ENCODE measurements around the gene SF3B3.
A peak's percentile ranks its signal among the peaks of the same experiment; 100 is the strongest.

The SF3B3 gene

GRCh38 chr16:70523743-70524398, at the start of gene SF3B3:
Gene SF3B3 (plus strand): TSS chr16:70523816. CDS start chr16:70526657, 2,841 bp downstream.
- peak; percentile 81 for DNase-seq (ENCODE audit: low spot score)

GRCh38 chr16:70474320-70475053, 49.1 kb upstream of the SF3B3 start:
- DNase-seq (ENCODE audit: low spot score), result no peak

- DNase-seq (ENCODE audit: low spot score), result no peak
Measured at GRCh38 chr16:70475054-70475871, 48.4 kb upstream of the SF3B3 start.

- DNase-seq (ENCODE audit: low spot score), result no peak
Measured at GRCh38 chr16:70476272-70477020, 47.2 kb upstream of the SF3B3 start.

GRCh38 chr16:70478169-70478568, 45.4 kb upstream of the SF3B3 start:
- DNase-seq (ENCODE audit: low spot score), result no peak

- DNase-seq (ENCODE audit: low spot score), result no peak
Measured at GRCh38 chr16:70478912-70479341, 44.7 kb upstream of the SF3B3 start.

GRCh38 chr16:70480127-70481105, 43.2 kb upstream of the SF3B3 start:
- no peak for DNase-seq (ENCODE audit: low spot score)

GRCh38 chr16:70481929-70482536, 41.6 kb upstream of the SF3B3 start:
- DNase-seq (ENCODE audit: low spot score), result no peak

- DNase-seq (ENCODE audit: low spot score), result no peak
Measured at GRCh38 chr16:70482624-70483023, 41.0 kb upstream of the SF3B3 start.

GRCh38 chr16:70483426-70483825, 40.2 kb upstream of the SF3B3 start:
- no peak for DNase-seq (ENCODE audit: low spot score)

GRCh38 chr16:70484867-70485266, 38.7 kb upstream of the SF3B3 start:
- no peak for DNase-seq (ENCODE audit: low spot score)

- no peak for DNase-seq (ENCODE audit: low spot score)
Measured at GRCh38 chr16:70490261-70490660, 33.4 kb upstream of the SF3B3 start.

GRCh38 chr16:70493802-70494201, 29.8 kb upstream of the SF3B3 start:
- DNase-seq (ENCODE audit: low spot score), result no peak

GRCh38 chr16:70494202-70494770, 29.3 kb upstream of the SF3B3 start:
- no peak for DNase-seq (ENCODE audit: low spot score)

- no peak for DNase-seq (ENCODE audit: low spot score)
Measured at GRCh38 chr16:70494777-70495176, 28.8 kb upstream of the SF3B3 start.

- DNase-seq (ENCODE audit: low spot score), result no peak
Measured at GRCh38 chr16:70495425-70496182, 28.0 kb upstream of the SF3B3 start.

- no peak for DNase-seq (ENCODE audit: low spot score)
Measured at GRCh38 chr16:70496513-70496912, 27.1 kb upstream of the SF3B3 start.

GRCh38 chr16:70508752-70509151, 14.9 kb upstream of the SF3B3 start:
- DNase-seq (ENCODE audit: low spot score), result no peak

- DNase-seq (ENCODE audit: low spot score), result no peak
Measured at GRCh38 chr16:70510216-70510615, 13.4 kb upstream of the SF3B3 start.
